NCI-H2029 treated with DMSO at 0.1 percent for 48 hours (cell line): ENCODE measurements around the gene RGS6.

Experiments
- DNase-seq: peaks from one replicate; lab custom pipeline; 2025; lab: John Stamatoyannopoulos, UW

The RGS6 gene

DNA sequence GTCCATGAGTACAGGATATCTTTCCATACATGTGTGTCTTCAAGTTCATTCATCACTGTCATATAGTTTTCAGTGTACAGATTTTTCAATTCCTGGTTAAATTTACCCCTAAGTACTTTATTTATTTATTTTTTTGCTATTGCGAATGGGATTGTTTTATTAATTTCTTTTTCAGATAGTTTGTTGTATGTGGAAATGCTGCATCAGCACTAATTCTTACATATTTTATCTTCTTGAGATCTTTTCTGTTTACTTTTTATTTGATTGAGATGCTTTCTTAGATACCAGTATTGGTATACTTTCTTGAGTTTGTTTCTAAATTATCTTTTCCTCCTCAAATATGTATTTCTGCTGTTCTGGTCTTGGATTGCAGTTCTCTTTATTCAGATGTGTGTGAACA, 148.9 kb downstream of the RGS6 start:
- DNase-seq: no peak

DNA sequence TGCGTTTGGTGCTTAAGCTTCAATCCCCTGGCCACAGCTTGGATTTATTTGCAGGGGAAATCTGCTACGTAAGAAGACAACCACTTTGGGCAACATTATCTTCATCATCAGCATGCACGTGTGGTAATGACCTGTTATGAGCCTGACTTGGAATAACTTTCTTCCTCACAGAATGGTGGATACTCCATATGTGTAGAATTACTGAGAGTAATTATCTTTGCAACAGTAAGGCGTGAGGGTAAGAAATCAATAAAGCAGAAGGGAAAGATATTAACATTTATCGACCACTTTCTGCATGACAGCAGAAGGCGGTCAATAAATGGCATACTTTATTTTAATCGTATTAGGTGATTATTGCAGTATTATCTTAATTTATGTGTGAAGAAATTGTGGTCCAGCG, 152.7 kb downstream of the RGS6 start:
- DNase-seq: no peak

DNA sequence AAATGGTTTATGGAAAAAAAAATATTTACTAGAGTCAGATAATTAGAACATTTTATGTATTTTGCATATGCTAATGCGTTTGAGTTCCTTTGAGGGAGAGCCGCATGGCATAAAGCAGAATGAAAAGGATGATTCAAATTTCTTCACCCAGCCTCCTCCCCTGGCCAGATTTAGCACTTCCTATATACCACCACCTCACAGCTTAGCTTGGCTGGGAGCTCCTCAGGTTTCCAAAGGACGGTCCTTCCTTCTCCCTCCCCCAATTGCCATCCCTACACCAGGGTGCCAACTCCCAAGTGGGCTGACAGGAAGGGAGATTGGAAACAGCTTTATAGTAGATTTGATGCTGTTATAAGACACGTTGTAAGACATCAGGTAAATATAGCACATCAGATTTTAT, 157.4 kb downstream of the RGS6 start:
- no peak for DNase-seq

DNA sequence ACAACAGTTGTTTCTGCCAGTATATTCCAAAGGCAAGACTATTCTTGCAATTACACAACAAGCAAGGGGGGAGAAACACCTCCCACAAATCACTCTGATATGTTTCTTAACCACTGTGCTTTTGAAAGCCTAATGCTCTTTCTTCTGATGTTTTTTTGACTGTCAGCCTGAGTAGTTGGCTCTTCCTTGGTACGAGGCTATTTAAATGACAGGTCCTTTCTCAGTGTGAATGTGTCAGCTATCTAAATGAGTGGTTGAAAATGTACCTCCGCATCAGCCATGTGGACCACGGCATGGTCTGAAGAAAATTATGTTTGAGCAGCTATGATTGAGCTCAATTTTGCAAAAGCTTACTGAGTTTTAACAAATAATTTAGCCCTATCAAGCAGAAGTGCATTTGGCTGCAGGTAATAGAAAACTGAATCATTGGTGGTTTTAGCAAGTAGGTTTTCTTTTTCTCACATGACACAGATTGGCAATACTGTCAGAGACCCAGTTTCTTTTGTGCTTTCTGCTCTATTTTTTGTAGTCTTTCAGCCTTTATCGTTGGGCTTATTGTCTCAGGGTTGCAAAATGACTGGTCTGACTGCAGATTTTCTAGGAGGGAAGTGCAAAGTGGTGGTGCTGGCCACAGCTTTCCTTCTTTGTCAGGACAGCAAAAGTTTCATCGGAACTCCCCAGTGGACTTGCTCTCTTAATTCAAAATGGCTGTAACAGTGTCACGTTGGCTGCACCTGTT, 162.8 kb downstream of the RGS6 start:
- no peak for DNase-seq

DNA sequence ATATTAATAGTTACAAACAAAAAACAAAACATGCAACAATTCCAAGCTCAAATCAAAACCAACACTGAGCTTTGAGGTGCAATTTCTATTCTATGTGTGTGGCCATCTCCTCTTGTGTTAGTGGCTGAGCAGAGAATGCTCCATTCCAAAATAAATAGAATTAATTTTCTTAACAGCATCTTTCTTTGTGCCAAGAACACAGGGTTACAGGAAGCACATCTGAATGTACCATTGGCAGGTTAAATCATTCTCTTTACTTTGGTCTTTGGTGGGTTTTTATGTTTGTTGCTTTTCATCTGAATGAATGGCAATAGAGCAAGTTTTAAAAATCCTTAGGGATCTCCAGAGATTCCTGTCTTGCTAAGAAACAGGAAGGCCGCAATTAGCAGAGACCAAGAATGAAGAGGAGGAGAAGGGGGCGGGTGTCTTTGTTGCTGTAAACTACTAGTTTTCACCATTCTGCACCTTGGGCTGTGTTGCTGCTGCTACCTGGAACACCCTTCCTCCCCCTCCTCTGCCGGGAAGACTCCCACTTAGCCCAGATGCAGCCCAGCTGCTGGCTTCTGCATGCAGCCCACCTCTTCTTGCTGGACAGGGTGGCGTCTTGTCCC, 165.0 kb downstream of the RGS6 start:
- DNase-seq: no peak

DNA sequence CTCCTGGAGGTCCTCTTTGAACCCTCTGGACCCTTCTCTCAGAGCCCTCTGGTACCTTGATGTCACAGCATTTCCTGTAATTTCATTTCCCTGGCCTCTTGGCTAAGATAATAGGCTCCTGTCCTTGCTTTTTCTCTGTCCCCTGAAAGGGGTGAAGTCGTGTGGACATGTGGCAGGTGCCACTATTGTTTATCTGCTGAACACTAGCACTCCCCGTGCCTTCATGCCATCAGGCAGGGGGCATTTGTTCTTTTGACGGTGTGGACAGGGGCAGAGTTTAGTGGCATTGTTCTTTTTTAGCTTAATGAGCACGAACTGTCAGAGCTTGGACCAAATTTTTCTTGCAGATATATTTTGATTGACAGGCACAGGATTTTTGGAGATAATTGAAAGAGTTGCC, 166.0 kb downstream of the RGS6 start:
- no peak for DNase-seq

DNA sequence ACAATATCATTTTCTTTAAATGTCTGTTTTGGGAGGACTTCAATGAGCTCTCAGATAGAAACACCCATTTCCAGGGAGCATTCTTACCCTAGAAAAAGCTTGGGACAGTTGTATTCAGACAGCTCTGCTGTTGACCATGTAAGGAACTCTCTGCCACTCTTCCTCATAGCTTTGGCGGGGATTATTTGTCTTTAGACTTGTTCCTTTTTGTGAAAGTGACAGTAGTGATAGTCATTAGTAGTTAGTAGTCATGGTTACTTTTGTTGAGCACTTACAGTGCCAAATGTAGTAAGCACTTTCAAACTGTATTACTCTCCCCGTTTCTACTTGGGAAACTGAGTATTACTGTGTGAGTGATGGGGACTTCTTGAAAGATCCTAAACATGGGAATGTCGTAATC, 167.3 kb downstream of the RGS6 start:
- DNase-seq: no peak

DNA sequence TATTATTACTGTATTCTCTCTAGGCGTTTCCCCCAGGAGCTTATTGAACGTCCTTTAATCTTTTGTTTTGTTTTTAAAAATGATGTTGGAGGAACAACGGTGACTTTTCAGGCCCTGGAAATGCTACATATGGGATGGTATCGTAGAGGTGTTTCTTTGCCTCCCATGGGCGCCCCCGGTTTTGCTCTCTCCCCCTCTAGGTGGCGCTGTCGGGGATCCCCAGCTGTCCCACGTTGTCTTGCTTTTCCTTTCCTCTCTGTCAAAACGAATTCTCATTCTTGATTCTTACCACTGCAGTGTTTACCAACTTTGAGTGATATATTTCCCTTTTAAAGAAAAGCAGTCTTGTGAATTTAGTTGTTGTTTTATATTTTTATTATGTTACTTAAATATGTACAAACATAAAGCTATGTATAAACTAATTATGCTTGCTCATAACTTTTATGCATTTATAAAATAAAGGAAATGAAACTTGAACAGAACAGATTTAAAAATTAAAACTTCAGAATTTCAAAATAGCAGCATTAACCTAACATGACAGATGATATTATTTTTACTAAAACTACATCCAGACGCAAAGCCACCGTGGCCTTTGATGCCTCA, 171.9 kb downstream of the RGS6 start:
- no peak for DNase-seq

DNA sequence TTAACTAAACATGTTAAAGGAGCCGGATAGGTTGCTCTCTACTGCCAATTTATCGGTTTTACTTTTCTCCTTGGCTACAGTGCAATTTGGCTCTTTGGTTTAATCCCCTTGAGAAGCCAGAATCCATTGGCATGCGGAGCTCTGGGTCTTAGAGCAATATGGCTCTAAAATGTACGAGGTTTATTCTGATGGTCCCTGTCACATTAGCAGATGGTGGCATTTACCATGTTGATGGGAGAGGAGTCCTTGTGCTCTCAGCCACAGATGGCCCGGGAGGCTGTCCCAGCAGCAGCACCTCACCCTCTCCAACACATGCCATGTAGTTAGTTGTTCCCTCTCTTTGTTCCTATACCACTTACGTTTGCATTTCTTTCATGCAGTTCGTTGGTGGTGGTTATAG, 179.7 kb downstream of the RGS6 start:
- DNase-seq: no peak

DNA sequence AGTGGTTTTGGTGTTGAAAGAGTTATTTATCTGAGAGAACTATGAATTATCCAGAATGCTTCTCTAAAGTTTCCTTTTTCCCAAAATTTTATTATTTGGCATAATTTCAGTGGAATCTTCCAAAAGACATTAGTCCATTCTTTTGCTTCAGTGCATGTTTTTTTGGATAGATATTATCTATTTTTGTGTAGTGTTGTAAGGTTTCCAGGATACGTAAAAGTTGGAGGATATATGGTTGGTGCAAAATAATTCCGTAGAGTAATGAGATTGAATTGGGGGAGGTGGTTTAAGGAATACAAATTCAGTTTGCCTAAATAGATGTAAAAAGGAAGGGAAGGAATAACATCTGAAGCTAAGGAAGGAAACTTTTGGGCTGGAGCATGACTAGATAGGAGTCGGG, 186.6 kb downstream of the RGS6 start:
- no peak for DNase-seq

DNA sequence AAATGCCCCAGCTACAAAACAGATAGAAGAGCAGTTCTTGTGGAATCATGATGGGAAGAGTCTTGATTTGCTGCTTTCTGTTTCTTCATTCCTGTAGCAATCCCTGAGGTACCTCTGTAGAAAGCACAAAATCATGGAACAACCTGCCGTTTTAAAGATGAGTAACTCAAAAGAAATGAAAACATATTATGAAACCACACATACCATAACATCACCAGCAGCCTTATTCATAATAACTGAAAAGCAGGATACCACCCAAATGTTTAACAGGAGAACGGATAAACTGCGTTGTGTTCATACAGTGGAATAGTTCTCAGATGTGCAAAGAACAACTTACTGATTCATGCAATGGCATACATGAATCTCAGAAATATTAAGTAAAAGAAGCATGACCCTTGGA, 188.1 kb downstream of the RGS6 start:
- DNase-seq: no peak

DNA sequence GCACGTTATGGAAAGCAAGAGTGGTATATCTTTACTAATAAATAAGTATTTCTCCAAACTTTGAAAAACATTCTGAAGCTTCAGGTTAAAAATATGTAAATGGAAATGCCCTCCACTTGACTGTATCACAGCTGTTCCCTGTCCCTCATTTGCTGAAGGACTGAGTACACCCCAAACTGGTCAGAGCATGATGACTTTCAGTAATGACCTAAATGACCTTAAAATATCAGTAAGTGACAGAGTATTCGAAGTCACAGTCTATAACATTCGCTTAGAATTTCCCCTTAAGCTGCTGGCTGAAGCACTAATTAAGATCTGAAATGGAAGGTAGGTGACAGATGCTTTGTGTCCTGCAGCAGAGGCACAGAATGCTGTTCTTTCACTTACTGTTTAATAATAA, 191.5 kb downstream of the RGS6 start:
- DNase-seq: no peak

DNA sequence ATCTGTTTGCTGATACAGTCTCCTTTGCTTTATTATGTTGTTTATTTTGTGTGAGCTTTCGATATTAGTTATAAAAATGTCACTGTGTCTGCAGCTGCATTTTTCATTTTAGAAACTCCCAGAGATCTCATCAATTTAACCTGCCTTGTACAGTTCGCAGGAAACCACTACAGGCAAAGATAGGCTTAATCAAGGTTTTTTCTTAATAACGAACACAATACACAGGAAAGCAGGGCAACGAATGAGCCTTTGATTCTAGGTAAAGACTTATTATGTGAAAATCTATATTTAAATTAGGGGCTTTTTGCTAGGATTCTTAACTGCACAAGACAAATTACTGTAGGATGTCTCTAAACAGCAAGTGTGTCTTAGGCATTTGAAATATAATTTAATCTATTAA, 191.9 kb downstream of the RGS6 start:
- DNase-seq: no peak

DNA sequence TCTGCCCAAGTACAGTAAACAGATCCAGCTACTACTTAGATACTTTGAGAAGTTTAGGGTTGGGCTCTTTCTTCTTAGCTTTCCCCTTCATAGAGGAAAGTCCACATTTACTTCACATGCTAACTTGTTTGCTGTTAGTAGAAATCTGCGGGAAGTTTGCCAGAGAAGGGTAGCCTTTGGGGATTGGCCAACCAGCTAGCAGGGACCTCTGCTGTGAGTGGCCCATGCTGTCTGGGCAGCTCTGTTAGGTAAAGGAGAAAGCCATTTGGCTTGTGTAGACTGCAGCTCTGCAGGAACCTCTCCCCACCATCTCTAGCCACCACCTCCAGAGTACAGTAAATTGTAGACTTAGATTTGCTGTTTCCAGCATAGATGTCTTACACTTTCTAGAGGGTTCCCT, 193.9 kb downstream of the RGS6 start:
- DNase-seq: no peak

DNA sequence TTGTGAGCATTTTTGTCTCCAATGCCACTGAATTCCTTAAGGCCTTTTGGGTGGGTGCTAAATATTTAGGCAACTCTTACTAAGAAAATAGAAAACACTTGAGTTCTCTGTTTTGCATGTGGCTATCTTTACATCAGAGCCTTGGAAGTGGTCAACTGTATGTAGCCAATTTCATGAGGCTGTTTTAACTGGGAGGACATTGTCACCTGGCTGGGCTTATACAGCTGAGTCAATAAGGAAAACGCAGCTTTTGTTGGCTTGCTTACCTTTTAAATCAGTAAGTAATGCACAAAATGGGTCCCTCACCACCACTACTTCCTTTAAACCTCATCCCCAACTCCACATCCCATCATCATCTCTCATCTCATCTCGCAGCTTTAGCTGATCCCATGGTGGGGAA, 194.3 kb downstream of the RGS6 start:
- no peak for DNase-seq

DNA sequence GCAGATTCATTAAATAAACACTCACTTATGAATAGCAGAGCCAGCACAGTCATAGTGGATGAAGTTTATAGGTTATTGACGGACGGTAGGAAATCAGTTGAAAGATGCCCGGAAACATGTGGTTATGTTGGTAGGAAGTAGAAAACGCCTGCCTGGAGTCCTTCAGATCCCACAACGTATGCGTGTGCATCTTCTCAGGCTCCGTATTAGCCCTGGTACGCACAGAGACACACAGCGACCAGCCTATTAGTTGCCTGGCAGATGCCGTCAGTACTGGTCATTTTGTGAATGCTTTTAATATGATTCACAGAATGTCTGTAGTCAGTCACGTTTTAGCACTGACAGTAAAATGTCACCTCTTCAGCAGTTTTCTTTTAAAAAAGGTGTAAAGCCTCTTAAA, 196.4 kb downstream of the RGS6 start:
- no peak for DNase-seq

DNA sequence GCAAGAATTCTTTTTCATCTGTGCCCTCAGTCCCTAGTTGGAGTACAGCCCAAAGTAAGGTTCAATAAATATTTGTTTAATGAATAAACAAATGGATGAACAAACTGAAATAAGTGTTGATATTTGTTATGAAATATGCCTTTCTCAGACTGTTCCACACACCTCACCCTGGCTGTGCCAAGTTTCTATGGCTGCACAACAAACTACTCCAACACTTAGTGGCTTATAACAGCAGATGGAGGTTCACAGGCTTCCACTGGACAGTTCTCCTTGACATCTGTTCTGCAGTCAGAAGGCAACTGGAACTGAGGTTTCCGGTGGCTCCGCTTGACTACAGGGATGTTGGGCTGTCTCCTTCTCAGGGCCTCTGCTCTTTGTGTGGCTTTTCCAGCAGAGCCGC, 197.1 kb downstream of the RGS6 start:
- no peak for DNase-seq

DNA sequence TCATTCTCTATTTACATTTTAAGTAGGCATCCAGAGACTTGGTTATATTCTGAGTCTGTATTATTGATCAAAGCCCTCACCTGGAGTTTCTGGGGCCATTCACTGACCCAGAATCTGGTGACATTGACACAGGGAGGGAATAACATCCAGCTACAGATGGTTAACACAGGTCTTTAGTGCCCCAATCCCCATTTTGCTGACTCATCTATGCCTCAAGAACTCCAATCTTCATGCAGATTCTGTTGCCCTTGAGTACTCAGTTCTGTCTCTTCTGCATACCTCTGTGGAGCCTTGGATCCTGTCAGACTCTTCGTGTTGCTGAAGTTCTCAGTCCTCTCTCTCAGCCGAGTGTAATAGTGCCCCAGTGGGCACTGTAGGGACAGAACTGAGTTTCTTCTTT, 208.9 kb downstream of the RGS6 start:
- no peak for DNase-seq

DNA sequence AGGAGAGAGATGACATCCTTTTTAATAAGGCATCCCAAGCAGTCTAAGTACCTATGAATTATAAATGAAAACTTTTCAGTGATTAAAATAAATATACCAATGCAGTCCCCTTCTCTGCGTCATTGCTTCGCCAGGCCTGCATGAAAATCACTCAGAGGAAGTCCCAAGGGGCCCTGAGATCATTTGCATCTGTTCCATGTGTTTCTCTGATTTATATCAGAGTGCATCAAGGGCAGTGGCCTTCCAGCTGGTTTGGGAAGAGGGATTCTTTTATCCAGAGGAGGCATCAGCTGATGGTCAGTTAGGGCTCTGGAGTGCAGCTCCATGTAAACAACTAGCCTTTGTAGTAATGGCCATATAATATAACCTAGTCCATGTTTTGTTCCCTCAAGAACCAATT, 210.1 kb downstream of the RGS6 start:
- DNase-seq: no peak

DNA sequence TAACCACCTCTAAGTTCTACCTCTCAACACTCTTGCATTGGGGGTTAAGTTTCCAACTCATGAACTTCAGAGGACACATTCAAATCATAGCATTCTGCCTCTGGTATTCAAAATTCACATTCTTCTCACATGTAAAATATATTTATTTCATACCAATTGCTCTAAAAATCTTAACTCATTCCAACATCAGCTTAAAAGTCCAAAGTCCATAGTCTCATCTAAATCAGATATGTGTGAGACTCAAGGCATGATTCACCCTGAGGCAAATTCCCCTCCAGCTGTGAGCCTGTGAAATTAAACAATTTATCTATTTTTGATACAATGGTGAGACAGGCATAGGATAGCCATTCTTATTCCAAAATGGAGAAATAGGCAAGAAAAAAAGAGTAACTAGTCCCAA, 214.0 kb downstream of the RGS6 start:
- DNase-seq: no peak

DNA sequence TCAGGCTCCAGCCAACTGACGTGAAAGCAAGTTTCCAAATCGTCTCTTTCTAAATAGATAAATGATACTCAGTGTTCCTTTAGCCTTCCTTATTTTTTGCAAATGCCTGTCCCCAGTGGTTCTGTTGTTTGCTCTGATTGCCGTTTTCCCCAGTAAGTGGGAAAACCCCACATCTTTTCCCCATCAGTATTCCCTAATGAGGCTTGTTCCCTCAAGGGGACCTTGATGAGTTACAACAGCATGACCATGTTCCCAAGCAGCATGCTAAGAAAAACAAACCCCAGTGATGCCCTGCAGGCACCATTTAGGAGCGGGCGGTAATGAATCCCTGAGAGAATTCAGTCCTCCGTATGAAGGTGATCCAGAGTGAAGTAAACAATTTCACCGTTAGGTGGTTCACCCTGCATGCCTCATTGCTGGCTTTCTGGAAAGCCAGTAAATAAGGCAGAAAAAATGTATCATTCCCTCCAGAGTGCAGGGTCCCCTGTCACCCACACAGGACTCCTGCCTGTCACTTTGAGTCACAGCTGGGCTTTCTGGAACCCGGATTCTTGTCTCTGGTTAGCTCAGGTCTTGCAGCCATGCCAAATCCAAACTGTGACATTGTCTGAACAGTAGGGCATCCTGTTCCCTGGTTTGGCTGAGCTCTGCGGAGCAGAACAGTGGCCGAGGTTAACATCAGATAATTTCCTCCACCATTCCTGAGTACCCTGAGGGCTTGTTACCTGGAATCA, 222.6 kb downstream of the RGS6 start:
- no peak for DNase-seq

DNA sequence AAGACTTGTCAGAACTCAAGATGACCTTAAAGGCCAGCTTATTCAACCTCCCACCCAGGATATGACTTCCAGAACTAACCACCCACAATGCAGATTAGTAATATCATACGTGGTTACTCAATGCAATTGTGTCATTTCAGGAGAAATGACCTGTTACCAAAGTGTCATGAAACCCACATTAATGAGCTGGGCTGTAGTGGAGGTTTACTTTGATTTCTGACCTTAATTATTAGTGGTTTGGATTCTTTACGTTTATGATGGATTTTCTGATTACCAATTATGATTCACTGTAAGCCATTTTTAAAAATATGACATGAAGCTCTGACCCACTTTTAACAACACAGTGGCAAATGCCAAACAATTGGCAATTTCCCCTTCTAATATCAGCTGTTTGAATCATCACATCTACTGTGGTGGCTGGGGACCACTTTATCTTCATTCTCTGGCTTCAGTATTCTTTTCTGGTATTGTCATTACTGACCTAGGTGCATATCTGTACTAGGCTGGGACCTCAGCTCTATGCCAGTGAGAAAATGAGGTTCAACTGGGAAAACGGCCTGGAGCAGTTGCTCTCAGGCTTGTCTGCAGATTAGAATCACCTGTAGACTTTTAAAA, 223.3 kb downstream of the RGS6 start:
- no peak for DNase-seq
